ENCODE measurements around the gene RIPPLY3.
"Not testable (repeated sequence)": the region's sequence is repeated elsewhere in the genome, so short reads cannot be mapped to it uniquely, and the experiment has no call there.

RIPPLY3 gene

DNA sequence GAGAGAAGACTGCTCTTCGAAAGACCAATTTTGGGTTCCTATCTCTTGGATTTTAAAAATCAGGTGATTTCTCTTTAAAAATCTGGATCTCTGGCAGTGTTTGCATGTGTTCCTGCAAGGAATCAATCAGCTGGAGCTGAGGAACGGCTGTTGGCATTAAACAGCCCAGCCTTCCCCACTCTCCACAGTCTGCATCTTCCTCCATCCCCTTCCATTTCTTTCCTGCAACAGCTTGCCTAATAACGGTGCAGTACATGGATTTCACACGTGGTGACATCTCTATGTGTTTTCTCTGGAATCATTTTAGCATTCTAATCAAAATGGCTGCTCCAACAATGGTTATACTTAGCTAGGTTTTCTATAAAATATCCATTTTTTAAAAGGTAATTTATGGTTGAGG is 20.0 kb downstream of the RIPPLY3 start:
- DNase-seq = no peak

DNA sequence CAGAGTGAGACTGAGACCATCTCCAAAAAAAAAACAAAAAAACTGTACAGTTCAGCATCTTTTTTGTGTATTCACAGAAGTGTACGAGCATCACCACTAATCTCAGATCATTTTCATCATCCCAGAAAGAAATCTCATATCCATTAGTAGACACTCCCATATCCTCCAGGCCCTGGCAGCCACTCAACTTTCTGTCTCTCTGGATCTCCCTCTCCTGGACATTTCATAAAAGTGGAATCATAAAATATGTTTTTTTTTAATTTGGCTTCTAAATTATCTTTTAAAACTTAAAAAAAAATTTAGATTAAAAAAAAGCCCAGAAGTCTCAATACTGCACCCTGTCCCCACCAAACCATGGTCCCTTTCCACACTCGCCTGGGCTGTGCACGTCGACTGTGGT is 22.1 kb downstream of the RIPPLY3 start:
- no peak for DNase-seq

GRCh38 chr21:37030864-37031263 is 24.4 kb downstream of the RIPPLY3 start:
- no peak for DNase-seq

DNA sequence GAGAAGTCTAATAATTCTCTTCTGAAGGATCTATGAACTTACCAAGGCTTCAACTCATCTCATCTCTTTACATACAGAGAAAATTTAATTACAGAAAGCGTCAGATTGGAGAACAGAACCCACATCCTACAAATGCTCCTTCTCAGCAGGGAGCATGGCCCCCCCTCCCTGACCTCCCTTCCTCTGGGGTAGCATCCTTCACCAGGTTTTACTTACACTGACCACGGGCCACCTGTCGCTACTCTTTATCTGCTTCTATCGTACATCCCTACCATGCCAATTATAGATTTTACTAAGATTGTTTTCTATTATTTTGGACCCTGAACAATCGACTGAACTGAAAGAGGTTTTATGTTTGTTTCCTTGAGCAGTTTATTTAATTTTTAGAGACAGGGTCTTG is 25.8 kb downstream of the RIPPLY3 start:
- DNase-seq = no peak

DNA sequence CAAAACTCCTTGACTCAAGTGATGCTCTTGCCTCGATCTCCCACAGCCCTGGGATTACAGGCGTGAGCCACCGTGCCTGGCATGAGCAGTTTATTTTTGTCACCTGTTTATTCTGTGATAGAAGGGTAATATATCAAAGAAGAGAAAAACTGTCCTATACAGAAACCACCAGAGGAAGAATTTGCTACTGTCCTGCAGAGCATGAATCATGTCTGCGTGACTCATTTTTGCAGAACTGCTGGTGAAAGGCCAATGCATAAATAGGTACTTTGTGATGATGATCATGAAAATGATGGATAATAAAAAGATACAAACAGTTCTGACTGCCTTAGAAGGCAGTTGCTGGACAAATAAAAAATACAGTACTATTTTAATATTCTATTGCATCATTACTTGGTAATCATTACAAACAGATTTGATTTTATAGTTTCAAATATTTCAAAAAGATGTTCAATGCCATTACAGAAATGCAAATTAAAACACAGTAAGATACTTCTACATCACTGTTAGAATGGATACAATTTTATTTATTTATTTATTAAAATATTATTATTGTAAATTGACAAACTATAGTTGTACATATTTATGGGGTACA is 26.5 kb downstream of the RIPPLY3 start:
- no peak for DNase-seq

DNA sequence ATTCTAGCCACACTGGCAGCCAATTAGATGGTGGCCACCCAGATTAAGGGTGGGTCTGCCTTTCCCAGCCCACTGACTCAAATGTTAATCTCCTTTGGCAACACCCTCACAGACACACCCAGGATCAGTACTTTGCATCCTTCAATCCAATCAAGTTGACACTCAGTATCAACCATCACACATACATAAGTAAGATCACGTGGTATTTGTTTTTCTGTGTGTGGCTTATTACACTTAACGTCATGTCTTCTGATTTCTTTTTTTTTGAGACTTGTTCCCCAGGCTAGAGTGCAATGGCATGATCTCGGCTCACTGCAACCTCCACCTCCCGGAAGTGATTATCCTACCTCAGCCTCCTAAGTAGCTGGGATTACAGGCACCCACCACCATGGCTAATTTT is 27.9 kb downstream of the RIPPLY3 start:
- DNase-seq = not testable (repeated sequence)

DNA sequence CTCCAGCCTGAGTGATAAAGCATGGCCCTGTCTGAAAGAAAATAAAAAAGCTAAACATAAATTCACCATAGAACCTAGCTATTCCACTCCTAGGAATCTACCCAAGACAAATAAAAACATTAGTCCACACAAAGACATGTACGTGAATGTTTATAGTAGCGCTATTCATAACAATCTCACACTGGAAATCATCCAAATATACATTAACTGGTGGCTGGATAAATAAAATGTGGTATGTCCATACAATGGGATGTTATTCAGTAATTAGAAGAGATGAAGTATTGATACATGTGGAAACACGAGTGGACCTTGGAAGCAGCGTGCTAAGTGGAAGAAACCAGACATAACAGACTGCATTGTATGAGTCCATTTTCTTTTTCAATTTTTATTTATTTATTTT is 29.7 kb downstream of the RIPPLY3 start:
- DNase-seq = no peak

DNA sequence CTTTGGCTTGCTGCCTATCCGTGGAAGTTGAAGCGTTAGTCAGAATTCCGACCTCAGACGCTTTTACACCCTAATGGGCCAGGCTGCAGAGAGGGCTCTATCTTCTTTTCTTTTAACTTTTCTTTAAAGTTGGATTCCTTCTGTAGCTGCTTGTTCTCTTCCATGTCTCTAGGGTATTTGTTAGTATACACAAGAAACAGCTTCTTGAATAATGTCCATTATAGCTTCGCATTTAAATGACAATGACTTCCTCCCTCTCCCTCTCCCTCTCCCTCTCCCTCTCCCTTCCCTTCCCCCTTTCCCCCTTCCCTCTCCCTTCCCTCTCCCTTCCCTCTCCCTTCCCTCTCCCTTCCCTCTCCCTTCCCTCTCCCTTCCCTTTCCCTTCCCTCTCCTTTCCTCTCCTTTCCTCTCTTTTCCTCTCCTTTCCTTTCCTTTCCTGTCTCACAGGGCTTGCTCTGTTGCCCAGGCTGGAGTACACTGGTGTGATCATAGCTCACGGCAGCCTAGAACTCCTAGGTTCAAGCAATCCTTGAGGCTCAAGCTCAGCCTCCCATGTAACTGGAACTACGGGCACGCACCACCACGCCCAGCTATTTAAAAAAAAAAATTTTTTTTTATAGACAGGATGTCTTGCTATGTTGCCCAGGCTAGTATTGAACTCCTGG is 33.0 kb downstream of the RIPPLY3 start:
- no peak for DNase-seq

GRCh38 chr21:37040212-37040611 is 33.7 kb downstream of the RIPPLY3 start:
- DNase-seq = no peak

GRCh38 chr21:37041706-37042271 is 35.3 kb downstream of the RIPPLY3 start:
- no peak for DNase-seq

- DNase-seq = no peak
Measured at GRCh38 chr21:37043818-37044217, 37.3 kb downstream of the RIPPLY3 start.

- DNase-seq = no peak
Measured at GRCh38 chr21:37044643-37045042, 38.1 kb downstream of the RIPPLY3 start.

GRCh38 chr21:37045149-37045548 is 38.6 kb downstream of the RIPPLY3 start:
- no peak for DNase-seq

- DNase-seq = no peak
Measured at GRCh38 chr21:37045556-37045955, 39.1 kb downstream of the RIPPLY3 start.

GRCh38 chr21:37047079-37047478 is 40.6 kb downstream of the RIPPLY3 start:
- no peak for DNase-seq

DNA sequence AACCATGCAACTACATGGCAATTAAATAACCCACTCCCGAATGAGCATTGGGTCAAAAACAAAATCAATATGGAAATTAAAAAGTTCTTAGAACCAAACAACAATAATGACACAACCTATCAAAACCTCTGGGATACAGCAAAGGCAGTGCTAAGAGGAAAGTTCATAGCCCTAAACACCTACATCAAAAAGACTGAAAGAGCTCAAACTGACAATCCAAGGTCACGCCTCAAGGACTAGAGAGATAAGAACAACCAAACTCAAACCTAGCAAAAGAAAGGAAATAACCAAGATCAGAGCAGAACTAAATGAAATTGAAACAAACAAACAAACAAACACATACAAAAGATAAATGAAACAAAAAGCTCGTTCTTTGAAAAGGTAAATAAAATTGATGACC is 43.2 kb downstream of the RIPPLY3 start:
- DNase-seq = not testable (repeated sequence)

DNA sequence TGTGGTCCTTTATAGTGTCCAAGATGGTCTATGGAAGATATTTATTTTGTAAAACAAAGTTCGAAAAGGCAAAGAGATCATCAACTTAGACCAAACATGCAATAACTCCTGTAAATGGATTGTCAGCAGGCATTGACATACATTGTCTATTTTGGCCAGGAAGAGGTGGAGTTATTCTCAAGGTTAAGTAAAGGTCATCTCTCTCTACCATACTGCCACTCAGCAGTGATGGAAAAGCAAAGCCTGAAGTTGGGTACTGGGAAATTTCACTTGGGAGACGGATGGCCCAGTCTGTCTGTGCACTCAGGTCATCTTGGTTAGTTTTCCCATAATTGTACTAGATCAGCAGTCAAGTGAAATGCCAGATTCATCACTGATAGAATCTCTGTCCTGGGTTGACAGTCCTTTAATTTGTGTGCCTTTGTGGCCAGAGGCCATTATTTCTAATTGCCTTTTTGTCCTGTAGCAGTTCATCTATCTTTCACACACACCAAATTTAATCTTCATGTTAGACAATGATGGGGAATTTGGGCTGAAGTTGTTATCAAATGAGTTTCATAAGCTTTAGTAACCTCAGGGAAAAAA is 48.9 kb downstream of the RIPPLY3 start:
- no peak for DNase-seq

DNA sequence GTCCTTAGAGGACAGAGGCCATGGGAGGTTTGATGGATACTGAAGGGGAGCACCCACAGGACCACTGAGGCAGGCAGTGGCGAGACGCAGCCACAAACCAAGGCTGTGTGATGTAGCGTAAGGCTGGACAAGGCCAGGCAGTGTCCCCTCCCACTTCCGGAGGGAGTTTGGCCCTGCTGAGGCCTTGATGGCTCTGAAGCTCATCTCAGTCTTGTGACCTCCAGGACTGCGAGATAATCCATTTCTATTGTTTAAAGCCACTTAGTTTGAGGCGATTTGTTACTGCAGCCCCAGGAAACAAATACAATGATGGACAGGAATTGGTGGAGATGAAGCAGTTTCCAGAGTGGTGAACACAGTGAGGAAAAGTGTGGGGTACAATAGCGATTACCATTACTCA is 51.1 kb downstream of the RIPPLY3 start:
- DNase-seq = no peak

DNA sequence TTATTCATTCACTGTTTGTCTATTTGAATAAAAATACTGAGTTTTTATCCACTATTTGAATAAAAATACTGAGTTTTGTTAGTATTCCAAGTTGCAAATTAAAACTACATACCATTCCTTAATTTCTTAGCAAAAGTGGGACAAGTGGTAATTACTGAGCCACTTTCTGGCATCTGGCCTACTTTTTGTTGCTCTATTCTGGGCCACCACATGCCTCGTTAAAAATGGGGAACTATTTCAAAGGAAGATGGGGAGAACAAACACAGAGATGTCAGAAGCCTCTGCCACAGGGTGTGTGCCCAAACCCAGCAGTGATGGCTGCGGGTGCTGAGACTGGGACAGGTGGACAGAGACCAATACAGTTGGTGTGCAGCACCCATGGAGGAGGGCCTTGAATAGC is 51.8 kb downstream of the RIPPLY3 start:
- no peak for DNase-seq

DNA sequence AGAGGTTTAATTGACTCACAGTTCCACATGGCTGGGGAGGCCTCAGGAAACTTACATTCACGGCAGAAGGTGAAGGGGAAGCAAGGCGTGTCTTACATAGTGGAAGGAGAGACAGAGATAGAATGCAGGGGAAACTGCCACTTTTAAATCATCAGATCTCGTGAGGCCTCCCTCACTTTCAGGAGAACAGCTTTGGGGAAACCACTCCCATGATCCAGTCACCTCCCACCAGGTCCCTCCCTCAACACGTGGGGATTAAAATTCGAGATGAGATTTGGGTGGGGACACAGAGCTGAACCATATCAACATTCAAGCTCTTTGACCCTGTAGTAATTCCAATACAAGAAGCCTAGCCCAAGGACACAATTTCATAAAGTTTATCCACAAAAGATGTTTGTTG is 52.7 kb downstream of the RIPPLY3 start:
- no peak for DNase-seq

DNA sequence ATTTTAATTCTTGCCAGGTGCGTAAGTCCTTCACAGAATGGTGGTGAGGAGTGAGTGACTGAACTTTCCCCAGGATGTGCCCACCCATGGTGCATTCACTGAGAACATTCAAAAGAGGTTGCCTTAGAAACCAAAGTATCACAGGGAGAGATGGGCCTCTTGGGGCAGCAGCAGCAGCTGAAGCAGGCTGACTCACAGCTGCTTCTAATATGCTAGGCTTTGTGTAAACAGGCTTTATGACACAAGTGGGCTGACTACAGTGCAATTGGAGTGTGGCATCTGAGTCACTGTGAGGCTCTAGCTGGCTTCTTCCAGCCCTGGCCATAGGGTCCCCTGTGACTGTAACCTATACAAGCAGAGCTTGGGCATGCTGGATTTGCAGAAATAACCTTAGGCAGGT is 53.8 kb downstream of the RIPPLY3 start:
- no peak for DNase-seq

- DNase-seq = no peak
Measured at GRCh38 chr21:37061926-37062592, 55.6 kb downstream of the RIPPLY3 start.

GRCh38 chr21:37062593-37062935 is 56.1 kb downstream of the RIPPLY3 start:
- DNase-seq = no peak

- DNase-seq = no peak
Measured at GRCh38 chr21:37063433-37063832, 56.9 kb downstream of the RIPPLY3 start.
